Measurements from ENCODE around the gene FSIP1. TPM values are rescaled to one million over a fixed set of nuclear protein-coding genes. Genes with fewer than 3 reads are reported as not detected.

Gene FSIP1
- total RNA-seq, 1 donor from 2014 or later, result 0.41 TPM

DNA sequence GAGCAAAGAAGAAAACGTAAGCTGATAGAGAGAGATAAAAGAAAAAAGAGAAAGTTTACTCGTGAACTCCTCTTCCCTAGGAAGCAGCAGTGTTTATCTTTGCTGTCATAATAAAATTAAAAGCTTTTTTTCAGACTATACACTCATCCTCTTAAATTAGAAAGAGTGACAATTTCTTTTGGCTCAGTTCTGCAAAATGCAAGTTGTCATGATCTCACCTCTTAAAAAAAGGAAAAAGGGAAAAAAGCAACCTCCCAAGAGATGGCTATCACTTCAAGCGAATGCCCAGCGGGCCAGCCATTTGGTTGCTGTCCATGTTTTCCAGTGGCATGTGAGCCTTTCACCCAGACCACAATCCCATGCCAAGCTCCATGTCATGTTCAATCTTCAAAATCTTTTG lies 208.8 kb downstream of the FSIP1 start:
- Mint-ChIP-seq H3K9me3 (ENCODE audit: unreplicated experiment) (no peaks in the 10 kb centered on the region), H3K27ac (ENCODE audit: unreplicated experiment) (no peak overlapping the region)
- TF ChIP-seq, protein P1, sequence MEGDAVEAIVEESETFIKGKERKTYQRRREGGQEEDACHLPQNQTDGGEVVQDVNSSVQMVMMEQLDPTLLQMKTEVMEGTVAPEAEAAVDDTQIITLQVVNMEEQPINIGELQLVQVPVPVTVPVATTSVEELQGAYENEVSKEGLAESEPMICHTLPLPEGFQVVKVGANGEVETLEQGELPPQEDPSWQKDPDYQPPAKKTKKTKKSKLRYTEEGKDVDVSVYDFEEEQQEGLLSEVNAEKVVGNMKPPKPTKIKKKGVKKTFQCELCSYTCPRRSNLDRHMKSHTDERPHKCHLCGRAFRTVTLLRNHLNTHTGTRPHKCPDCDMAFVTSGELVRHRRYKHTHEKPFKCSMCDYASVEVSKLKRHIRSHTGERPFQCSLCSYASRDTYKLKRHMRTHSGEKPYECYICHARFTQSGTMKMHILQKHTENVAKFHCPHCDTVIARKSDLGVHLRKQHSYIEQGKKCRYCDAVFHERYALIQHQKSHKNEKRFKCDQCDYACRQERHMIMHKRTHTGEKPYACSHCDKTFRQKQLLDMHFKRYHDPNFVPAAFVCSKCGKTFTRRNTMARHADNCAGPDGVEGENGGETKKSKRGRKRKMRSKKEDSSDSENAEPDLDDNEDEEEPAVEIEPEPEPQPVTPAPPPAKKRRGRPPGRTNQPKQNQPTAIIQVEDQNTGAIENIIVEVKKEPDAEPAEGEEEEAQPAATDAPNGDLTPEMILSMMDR (IDR thresholded peaks at IDR 0.05; ENCODE audit: unreplicated experiment), result no peak

DNA sequence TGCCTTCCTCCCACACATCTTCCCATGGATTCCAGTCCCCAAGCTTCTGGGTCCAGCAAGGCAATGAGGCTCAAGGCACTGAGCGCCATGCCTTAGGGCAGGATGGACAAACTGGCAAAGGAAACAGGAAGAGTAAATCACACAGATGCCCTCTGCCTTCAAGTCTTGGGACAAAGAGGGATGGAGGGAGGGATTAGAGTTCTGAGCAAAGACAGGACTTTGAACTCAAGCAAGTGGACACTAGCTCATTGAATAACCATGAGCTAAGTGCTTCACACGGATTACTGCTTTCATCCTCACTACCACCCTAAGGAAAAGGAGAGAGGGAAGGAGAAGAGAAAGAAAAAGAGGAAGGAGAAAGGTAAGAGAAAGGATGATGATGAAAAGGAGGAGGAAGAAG lies 209.4 kb downstream of the FSIP1 start:
- Mint-ChIP-seq H3K36me3 (ENCODE audit: low read depth, unreplicated experiment) (no peaks in the 10 kb centered on the region), H3K4me3 (ENCODE audit: unreplicated experiment) (no peak overlapping the region), H3K9me3 (ENCODE audit: unreplicated experiment) (no peaks in the 10 kb centered on the region), H3K27ac (ENCODE audit: unreplicated experiment) (no peak overlapping the region), H3K27me3 (ENCODE audit: unreplicated experiment) (peaks cover 1% of the 10 kb centered on the region), H3K4me1 (ENCODE audit: unreplicated experiment) (no peaks in the 10 kb centered on the region)
- DNase-seq (ENCODE audit: low spot score), result no peak
- TF ChIP-seq, protein P1 (IDR thresholded peaks at IDR 0.05; ENCODE audit: unreplicated experiment), result no peak

More for the DNA sequence above, 208.8 kb downstream of the FSIP1 start:
- Mint-ChIP-seq H3K27me3 (ENCODE audit: unreplicated experiment) (peaks cover 1% of the 10 kb centered on the region), H3K4me1 (ENCODE audit: unreplicated experiment) (peaks cover 6% of the 10 kb centered on the region), H3K4me3 (ENCODE audit: unreplicated experiment) (no peak overlapping the region), H3K36me3 (ENCODE audit: low read depth, unreplicated experiment) (no peaks in the 10 kb centered on the region)
- DNase-seq (ENCODE audit: low spot score), result no peak

DNA sequence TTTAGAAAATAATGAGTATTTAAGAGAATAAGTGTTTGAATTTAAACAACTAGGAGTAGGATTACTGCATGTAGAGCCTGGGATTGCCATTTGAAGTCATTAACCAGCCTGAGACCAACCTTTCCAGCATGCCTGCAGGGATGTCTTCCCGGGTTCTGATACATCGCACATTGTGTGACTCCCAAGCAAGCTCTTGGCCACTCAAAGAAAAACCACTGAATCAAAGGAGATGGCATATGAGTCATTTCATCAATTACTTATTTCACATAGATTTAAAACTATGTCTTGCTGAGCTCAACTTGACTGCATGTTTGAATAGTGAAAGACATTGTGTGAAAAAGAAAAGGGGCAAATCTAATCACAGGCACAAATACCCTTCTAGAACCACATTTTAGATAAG lies 216.8 kb downstream of the FSIP1 start:
- TF ChIP-seq, protein P1 (IDR thresholded peaks at IDR 0.05; ENCODE audit: unreplicated experiment), result no peak
- H3K4me3 Mint-ChIP-seq (ENCODE audit: unreplicated experiment), result no peak overlapping the region
- H3K9me3 Mint-ChIP-seq (ENCODE audit: unreplicated experiment), result no peaks in the 10 kb centered on the region
- no peaks in the 10 kb centered on the region for H3K36me3 Mint-ChIP-seq (ENCODE audit: low read depth, unreplicated experiment)
- H3K4me1 Mint-ChIP-seq (ENCODE audit: unreplicated experiment), result no peaks in the 10 kb centered on the region
- no peaks in the 10 kb centered on the region for H3K27me3 Mint-ChIP-seq (ENCODE audit: unreplicated experiment)
- H3K27ac Mint-ChIP-seq (ENCODE audit: unreplicated experiment), result no peak overlapping the region
- DNase-seq (ENCODE audit: low spot score), result no peak

DNA sequence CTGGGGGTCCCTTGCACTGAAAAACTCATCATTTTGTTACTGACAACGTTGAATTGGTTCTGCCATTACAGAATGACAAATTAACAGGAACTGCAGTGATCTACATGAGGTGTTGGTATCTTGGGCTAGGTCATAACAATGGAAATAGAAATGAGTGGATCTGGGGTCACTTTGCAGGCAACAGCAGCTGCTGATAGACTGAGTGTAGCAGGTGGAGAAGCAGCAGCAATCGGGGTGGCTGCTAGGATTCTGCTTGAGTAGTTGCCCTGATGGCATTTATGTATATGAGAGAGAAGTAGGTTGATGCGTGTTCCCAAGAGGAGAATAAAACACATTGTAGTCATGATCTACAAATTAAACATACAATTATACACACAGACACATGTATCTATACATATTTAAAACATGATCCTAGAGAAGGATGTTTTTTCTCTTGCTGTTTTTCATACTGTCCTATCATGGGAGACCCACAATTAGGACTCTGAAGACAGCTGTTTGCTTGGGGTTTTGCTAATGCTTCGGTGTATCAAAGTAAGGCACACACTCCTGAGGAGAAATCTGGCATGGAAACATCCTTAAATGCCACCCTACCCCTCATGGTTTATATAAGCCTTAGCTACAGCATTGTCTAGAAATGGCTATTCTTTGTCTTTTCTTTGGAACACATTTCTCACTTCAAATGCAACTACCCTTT lies 217.5 kb downstream of the FSIP1 start:
- DNase-seq (ENCODE audit: low spot score), result no peak
- no peaks in the 10 kb centered on the region for H3K4me1 Mint-ChIP-seq (ENCODE audit: unreplicated experiment)
- H3K36me3 Mint-ChIP-seq (ENCODE audit: low read depth, unreplicated experiment), result no peaks in the 10 kb centered on the region
- TF ChIP-seq, protein P1 (IDR thresholded peaks at IDR 0.05; ENCODE audit: unreplicated experiment), result no peak
- no peaks in the 10 kb centered on the region for H3K9me3 Mint-ChIP-seq (ENCODE audit: unreplicated experiment)
- no peak overlapping the region for H3K27ac Mint-ChIP-seq (ENCODE audit: unreplicated experiment)
- H3K4me3 Mint-ChIP-seq (ENCODE audit: unreplicated experiment), result no peak overlapping the region
- no peaks in the 10 kb centered on the region for H3K27me3 Mint-ChIP-seq (ENCODE audit: unreplicated experiment)

DNA sequence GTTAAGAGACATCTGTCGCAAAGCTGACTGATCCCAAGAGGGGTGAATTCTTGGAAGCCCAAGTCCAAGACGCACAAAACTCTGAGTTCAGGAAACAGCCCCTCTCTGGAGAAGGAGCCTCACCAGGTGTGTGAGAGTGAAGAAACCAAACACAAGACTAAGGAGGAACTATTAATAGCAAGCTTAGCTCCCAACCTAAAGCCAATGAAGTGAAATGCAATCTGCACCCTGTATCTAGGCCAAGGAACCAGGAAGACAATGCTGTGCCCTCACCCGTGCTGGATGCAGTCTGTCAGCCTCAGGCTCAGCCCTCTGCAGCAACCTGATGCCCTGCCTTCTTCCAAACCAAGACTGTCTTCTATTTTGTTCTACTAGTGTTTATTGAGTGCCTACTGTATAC lies 224.2 kb downstream of the FSIP1 start:
- no peaks in the 10 kb centered on the region for H3K27me3 Mint-ChIP-seq (ENCODE audit: unreplicated experiment)
- no peak overlapping the region for H3K4me3 Mint-ChIP-seq (ENCODE audit: unreplicated experiment)
- no peak overlapping the region for H3K27ac Mint-ChIP-seq (ENCODE audit: unreplicated experiment)
- TF ChIP-seq, protein P1 (IDR thresholded peaks at IDR 0.05; ENCODE audit: unreplicated experiment), result no peak
- no peaks in the 10 kb centered on the region for H3K9me3 Mint-ChIP-seq (ENCODE audit: unreplicated experiment)
- no peaks in the 10 kb centered on the region for H3K4me1 Mint-ChIP-seq (ENCODE audit: unreplicated experiment)
- H3K36me3 Mint-ChIP-seq (ENCODE audit: low read depth, unreplicated experiment), result no peaks in the 10 kb centered on the region
- DNase-seq (ENCODE audit: low spot score), result no peak
